Brain microvascular endothelial cell (primary cell): ENCODE data around the gene NOTCH4.

Experiments
- DNase-seq: peaks from one replicate; pipeline ENCODE4 v3.0.0-alpha.2; 2020
- H3K27ac ChIP-seq: fragments of 250-450 bp; sonication (Bioruptor Pico); 2 replicates; pipeline ENCODE4 v1.5.1; 2020; ENCODE audit warnings: mild to moderate bottlenecking, moderate library complexity
- H3K27me3 ChIP-seq: fragments of 250-450 bp; sonication (Bioruptor Pico); replicated peaks from 2 replicates; pipeline ENCODE4 v1.5.1; 2020; ENCODE audit warnings: mild to moderate bottlenecking
- H3K36me3 ChIP-seq: fragments of 250-450 bp; sonication (Bioruptor Pico); replicated peaks from 2 replicates; pipeline ENCODE4 v1.5.1; 2020; ENCODE audit warnings: mild to moderate bottlenecking
- H3K4me3 ChIP-seq: 2 replicates; pipeline ENCODE4 v1.5.1; 2011; ENCODE audit warnings: low read depth, mild to moderate bottlenecking, control low read depth, low read length, moderate library complexity
- in situ Hi-C: cut with HindIII; loops from 2 replicates; pipeline ENCODE4 v1.10.0; 2017; ENCODE audit warnings: low sequenced_read_pairs, low pct_ligation_motif_present
- TF ChIP-seq, protein P1 (sequence below): IDR thresholded peaks from 2 replicates; pipeline ENCODE4 v1.5.1; 2011; ENCODE audit warnings: low read depth, mild to moderate bottlenecking, moderate library complexity, low read length, control low read depth, inconsistent platforms; ENCODE audit errors: missing control alignments

NOTCH4 gene

DNA sequence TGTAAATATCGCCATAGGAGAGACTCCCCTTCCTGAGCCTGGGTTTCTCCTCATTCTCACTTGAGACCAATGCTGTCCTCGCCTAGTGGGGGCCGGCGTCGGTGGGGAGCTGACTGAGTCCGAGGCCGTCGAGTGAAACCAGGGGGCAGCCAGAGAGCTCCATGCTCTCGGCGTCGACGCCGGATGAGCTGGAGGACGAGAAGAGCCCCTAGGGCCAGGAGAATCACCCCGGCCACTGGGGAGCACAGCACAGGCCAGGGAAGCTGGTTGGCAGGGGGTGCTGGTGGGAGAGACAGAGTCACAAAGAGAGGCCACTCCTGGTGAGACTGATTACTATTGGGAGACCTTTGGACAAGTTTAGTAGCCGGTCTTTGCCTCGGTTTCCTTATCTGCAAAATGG, 25.0 kb downstream of the NOTCH4 start:
- DNase-seq, result no peak
- TF ChIP-seq, protein P1, sequence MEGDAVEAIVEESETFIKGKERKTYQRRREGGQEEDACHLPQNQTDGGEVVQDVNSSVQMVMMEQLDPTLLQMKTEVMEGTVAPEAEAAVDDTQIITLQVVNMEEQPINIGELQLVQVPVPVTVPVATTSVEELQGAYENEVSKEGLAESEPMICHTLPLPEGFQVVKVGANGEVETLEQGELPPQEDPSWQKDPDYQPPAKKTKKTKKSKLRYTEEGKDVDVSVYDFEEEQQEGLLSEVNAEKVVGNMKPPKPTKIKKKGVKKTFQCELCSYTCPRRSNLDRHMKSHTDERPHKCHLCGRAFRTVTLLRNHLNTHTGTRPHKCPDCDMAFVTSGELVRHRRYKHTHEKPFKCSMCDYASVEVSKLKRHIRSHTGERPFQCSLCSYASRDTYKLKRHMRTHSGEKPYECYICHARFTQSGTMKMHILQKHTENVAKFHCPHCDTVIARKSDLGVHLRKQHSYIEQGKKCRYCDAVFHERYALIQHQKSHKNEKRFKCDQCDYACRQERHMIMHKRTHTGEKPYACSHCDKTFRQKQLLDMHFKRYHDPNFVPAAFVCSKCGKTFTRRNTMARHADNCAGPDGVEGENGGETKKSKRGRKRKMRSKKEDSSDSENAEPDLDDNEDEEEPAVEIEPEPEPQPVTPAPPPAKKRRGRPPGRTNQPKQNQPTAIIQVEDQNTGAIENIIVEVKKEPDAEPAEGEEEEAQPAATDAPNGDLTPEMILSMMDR, result no peak
- Histone ChIP-seq H3K36me3 (no peaks in the 10 kb centered on the region), H3K27me3 (no peaks in the 10 kb centered on the region), H3K27ac (no peak overlapping the region), H3K4me3 (no peak overlapping the region)
- in situ Hi-C loops, result no loop called here

DNA sequence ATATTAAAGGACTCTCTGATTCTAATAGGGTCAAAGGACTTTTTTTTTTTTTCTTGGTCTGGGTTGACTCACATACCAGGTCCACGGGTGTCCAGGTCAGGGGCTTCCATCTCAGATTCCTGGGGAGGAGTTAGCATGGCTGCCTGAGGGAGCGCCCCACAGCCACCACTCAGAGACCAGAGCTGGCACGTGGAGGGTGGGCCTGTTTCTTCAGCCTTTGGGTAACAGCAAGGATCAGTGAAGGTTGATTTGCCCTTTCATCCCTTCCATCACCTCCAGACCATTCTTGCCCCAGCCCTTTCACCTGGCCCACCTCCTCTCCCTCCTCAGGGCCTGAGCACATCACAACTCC, 25.5 kb downstream of the NOTCH4 start:
- Histone ChIP-seq H3K27ac (no peak overlapping the region), H3K27me3 (no peaks in the 10 kb centered on the region), H3K4me3 (no peak overlapping the region), H3K36me3 (no peaks in the 10 kb centered on the region)
- in situ Hi-C loops, result no loop called here
- TF ChIP-seq, protein P1, result no peak
- DNase-seq, result no peak

DNA sequence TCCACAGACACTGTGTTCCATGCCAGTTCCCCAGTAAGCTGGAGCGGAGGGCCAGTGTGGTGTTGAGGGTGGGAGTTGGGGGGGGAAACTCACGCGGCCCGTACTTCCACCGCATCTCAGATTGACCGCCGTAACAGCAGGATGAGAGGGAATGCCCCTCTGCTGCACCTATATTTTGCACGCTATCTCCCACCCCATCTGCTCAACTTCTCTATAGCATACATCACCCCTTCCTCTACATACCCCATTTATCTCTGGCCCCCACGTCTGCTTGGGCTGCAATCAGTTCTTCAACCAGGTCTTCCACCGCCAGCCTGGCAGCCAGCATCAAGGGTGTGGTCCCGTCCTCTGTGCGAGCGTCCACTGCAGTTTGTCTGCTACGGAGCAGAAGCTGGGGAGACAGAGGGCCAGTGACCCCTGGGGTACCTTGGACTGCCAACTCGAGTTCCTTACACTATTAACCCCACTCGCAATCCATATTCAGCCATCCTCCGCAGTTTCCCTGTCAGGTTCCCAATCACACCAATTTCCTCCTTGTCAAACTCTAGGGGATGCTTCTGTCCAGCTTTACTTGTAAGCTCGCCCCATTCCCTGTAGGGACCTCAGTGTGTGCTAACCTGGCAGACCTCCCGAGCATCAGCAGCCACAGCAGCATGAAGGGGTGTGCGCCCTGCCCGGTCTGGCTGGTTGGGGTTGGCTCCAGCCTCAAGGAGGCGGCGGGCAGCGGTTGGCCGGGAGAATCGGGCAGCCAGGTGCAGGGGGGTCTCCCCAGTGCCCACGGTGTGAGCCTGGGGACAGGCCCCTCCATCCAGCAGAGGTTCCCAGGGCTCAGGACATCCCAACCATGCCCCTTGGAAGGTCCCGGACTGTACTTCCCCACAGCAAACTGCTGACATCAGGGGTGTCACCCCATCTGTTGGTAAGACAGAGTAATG, 26.9 kb downstream of the NOTCH4 start:
- no peaks in the 10 kb centered on the region for H3K27me3 ChIP-seq
- H3K4me3 ChIP-seq, result peak overlapping the region; percentile 80
- peak overlapping the region; percentile 98 for H3K27ac ChIP-seq
- DNase-seq, result no peak
- TF ChIP-seq, protein P1, result no peak
- in situ Hi-C loops, result no loop called here
- no peaks in the 10 kb centered on the region for H3K36me3 ChIP-seq

DNA sequence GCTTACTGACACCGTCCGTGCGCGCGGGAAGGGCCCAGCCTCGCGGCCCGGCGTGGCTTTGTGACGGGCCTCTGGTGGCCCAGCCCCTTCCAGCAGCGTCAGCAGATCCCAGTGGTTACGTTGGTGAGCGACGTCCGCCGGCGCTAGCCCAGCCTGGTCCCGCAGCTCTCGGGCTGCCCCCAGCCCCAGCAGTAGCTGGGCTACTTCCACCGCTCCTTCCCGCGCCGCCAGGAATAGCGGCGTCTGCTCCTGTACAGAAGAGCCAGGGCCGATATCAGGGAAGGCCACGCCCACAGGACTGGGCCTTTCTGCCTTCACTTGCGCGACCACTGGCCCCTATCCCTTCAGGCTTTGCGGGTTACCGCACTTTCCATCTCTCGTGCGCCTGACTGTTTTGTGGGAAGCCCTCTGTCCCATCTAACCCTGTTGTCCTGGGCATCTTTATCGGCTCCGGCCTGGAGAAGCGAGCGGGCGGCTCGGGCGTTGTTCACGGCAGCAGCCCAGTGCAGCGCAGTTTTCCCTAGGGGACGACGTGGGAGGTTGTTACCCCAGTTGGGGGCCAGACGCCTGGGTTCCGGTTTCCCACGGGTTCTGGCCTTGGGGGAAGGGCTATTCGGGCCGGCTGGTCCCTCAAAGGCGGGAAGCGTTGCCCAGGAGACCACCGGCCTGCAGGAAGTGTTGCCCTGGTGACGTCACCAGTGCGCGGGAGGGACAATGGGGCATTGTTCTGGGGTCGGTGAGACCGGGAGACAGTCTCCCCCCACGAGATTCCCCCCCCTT, 27.8 kb downstream of the NOTCH4 start:
- Histone ChIP-seq H3K27ac (peak overlapping the region; percentile 98), H3K4me3 (peak overlapping the region; percentile 80), H3K27me3 (no peaks in the 10 kb centered on the region), H3K36me3 (no peaks in the 10 kb centered on the region)
- in situ Hi-C loops, result no loop called here
- TF ChIP-seq, protein P1, result no peak
- peak; percentile 91 for DNase-seq

DNA sequence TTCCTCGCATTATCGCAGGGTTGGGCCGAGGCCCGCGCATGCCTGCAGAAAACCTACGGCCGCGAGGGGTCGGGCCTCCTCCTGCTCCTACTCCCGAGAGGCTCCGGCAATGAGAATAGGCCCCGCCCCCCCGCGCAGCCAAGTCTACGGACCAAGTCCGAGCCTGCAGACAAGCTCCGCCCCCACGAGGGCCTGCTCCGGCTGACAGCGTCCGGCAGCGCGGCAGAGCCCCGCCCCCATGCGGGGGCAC, 28.3 kb downstream of the NOTCH4 start:
- Histone ChIP-seq H3K27ac (peak overlapping the region; percentile 98), H3K4me3 (no peak overlapping the region)

More for the DNA sequence above, 28.3 kb downstream of the NOTCH4 start:
- Histone ChIP-seq H3K36me3 (no peaks in the 10 kb centered on the region), H3K27me3 (no peaks in the 10 kb centered on the region)
- DNase-seq, result peak; percentile 100
- in situ Hi-C loops, result no loop called here
- TF ChIP-seq, protein P1, result peak; percentile 67
